K562 (cell line): ENCODE measurements around the gene RPUSD1. TPM values are rescaled to one million over a fixed set of nuclear protein-coding genes. Genes with fewer than 3 reads are reported as not detected.

Source experiments
- DPF2 ChIP-seq: fragments of 450-650 bp; IDR thresholded peaks from 2 replicates; pipeline ENCODE4 v1.6.1; 2016
- FOXA3 ChIP-seq, 2 experiments: fragments of 450-650 bp in 1 of 2; sonication (generic) in 1 of 2; formaldehyde crosslinking; IDR thresholded peaks in 1 of 2; conservative IDR thresholded peaks in 1 of 2; 2 replicates each; pipeline versions ENCODE4 v1.4.0 to v1.8.0; 2020 to 2022; ENCODE audit warnings: mild to moderate bottlenecking in 2 of 2, missing genetic modification reagents in 1 of 2
- HEY1 ChIP-seq: fragments of 250-450 bp; sonication (Bioruptor Pico); IDR thresholded peaks from 2 replicates; pipeline ENCODE4 v1.5.0; 2020; ENCODE audit warnings: mild to moderate bottlenecking, moderate library complexity, borderline replicate concordance
- KLF13 ChIP-seq: fragments of 450-650 bp; IDR thresholded peaks from 2 replicates; pipeline ENCODE4 v1.6.1; 2016; ENCODE audit warnings: missing genetic modification characterization, low read depth, mild to moderate bottlenecking, missing compliant biosample characterization, moderate library complexity, borderline replicate concordance
- RBM34 ChIP-seq: fragments of 200-400 bp; formaldehyde crosslinking; IDR thresholded peaks from 2 replicates; pipeline ENCODE4 v1.6.1; 2018; ENCODE audit warnings: low read length, borderline replicate concordance; ENCODE audit not compliant: insufficient read depth
- RUNX1 ChIP-seq: sonication (generic); IDR thresholded peaks from 2 replicates; pipeline ENCODE4 v1.6.1; 2016; ENCODE audit warnings: antibody characterized with exemption, low read depth
- ZBTB1 ChIP-seq: sonication (generic); formaldehyde crosslinking; IDR thresholded peaks from 2 replicates; pipeline ENCODE4 v1.8.1; 2023; ENCODE audit warnings: missing genetic modification reagents, low read depth, mild to moderate bottlenecking, borderline replicate concordance
- ZBTB17 ChIP-seq: fragments of 450-650 bp; formaldehyde crosslinking; IDR thresholded peaks from 2 replicates; pipeline ENCODE4 v1.4.0; 2020; ENCODE audit warnings: mild to moderate bottlenecking
- ZNF217 ChIP-seq: sonication (generic); formaldehyde crosslinking; IDR thresholded peaks from 2 replicates; pipeline ENCODE4 v1.8.0; 2022; ENCODE audit warnings: mild to moderate bottlenecking, missing genetic modification reagents
- polyA plus RNA-seq, 8 experiments: library from polyadenylated mRNA; depleted of rRNA in 4 of 8; stranded (reverse) in 5 of 8; unstranded in 3 of 8; fragments of >200 nt; fragmentation: Nextera tagmentation in 2 of 8; fragmentation: Illumina TruSeq in 1 of 8; extraction: Ambion mirVana in 2 of 8; extraction: Trizol in 1 of 8; gene quantifications; 2 replicates each; pipeline versions ENCODE4 v1.2.1 to v1.2.3, GENCODE V29; 2011 to 2014; ENCODE audit warnings: inconsistent platforms in 1 of 8, missing spikeins in 1 of 8
- total RNA-seq, 7 experiments: library from RNA; depleted of rRNA in 6 of 7; stranded (reverse); fragments of >200 nt in 6 of 7; fragmentation: Illumina TruSeq in 2 of 7; extraction: Trizol in 2 of 7; gene quantifications; 2 replicates each; pipeline versions ENCODE4 v1.2.1 to v1.2.3, GENCODE V29; 2011 to 2021; ENCODE audit warnings: low replicate concordance in 1 of 7
- TF ChIP-seq, protein P1 (sequence below): fragments of 450-650 bp; IDR thresholded peaks from 2 replicates; pipeline ENCODE4 v1.6.1; 2016; ENCODE audit warnings: mild to moderate bottlenecking, moderate library complexity
- TF ChIP-seq, protein P2 (sequence below): sonication (generic); formaldehyde crosslinking; IDR thresholded peaks from 2 replicates; pipeline ENCODE4 v1.9.0; 2022; ENCODE audit warnings: mild to moderate bottlenecking, missing genetic modification reagents
- TF ChIP-seq, protein P3 (sequence below): fragments of 450-650 bp; conservative IDR thresholded peaks from 2 replicates; pipeline ENCODE4 v1.6.1; 2016; ENCODE audit warnings: missing genetic modification characterization, low read depth, mild to moderate bottlenecking, control low read depth, missing compliant biosample characterization

The RPUSD1 gene
- total and polyA plus RNA-seq, 9 of the 15 experiments (the other 6 are each of a cell fraction or from before 2014, with no cell fraction given) = 0.45 to 56.6 (median 12.0) TPM

DNA sequence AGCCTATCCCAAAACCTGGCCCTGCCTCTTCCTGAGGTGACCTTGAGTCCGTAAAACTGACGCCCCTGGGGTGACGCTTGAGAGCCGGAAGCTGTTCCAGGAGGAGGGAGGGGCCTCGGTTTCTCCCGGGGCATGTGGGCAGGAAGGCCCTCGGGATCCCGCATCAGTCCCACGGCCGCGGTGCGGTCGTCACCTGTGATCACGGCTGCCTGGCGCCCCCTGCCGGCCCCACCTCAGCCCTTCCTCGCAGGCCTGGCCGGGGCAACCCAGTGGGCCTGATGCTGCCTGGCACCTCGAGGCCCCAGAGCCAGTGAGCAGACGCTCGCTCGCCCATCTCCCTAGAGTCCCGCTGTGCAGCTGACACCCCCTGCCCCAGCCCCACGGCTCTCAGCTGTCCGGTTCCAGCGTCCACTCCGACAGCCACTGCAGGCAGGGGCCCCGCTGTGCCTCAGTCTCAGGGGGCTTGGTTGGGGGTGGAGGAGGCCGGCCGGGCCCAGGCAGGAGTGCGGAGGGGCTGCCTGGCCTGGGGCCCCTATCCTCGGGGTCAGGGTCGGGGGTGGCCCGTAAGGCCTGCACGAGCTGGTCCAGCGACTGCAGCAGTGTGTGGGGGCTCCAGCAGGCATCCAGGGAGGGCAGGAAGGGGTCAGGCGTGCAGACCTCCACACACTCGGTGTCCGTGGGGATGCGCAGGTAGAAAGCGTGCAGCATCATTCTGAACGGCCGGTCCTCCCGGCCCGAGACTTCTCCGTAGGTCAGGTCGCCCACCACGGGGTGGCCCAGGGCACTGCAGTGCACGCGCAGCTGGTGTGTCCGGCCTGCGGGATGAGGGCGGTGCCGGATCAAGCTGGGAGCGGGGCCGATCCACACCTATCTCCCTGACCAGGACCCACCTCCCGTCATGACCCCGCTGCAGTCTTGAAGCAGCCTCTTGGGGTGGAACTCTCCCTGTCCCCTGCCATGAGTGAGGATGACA, 2.3 kb downstream of the RPUSD1 start (continued):
- TF ChIP-seq, protein P1, sequence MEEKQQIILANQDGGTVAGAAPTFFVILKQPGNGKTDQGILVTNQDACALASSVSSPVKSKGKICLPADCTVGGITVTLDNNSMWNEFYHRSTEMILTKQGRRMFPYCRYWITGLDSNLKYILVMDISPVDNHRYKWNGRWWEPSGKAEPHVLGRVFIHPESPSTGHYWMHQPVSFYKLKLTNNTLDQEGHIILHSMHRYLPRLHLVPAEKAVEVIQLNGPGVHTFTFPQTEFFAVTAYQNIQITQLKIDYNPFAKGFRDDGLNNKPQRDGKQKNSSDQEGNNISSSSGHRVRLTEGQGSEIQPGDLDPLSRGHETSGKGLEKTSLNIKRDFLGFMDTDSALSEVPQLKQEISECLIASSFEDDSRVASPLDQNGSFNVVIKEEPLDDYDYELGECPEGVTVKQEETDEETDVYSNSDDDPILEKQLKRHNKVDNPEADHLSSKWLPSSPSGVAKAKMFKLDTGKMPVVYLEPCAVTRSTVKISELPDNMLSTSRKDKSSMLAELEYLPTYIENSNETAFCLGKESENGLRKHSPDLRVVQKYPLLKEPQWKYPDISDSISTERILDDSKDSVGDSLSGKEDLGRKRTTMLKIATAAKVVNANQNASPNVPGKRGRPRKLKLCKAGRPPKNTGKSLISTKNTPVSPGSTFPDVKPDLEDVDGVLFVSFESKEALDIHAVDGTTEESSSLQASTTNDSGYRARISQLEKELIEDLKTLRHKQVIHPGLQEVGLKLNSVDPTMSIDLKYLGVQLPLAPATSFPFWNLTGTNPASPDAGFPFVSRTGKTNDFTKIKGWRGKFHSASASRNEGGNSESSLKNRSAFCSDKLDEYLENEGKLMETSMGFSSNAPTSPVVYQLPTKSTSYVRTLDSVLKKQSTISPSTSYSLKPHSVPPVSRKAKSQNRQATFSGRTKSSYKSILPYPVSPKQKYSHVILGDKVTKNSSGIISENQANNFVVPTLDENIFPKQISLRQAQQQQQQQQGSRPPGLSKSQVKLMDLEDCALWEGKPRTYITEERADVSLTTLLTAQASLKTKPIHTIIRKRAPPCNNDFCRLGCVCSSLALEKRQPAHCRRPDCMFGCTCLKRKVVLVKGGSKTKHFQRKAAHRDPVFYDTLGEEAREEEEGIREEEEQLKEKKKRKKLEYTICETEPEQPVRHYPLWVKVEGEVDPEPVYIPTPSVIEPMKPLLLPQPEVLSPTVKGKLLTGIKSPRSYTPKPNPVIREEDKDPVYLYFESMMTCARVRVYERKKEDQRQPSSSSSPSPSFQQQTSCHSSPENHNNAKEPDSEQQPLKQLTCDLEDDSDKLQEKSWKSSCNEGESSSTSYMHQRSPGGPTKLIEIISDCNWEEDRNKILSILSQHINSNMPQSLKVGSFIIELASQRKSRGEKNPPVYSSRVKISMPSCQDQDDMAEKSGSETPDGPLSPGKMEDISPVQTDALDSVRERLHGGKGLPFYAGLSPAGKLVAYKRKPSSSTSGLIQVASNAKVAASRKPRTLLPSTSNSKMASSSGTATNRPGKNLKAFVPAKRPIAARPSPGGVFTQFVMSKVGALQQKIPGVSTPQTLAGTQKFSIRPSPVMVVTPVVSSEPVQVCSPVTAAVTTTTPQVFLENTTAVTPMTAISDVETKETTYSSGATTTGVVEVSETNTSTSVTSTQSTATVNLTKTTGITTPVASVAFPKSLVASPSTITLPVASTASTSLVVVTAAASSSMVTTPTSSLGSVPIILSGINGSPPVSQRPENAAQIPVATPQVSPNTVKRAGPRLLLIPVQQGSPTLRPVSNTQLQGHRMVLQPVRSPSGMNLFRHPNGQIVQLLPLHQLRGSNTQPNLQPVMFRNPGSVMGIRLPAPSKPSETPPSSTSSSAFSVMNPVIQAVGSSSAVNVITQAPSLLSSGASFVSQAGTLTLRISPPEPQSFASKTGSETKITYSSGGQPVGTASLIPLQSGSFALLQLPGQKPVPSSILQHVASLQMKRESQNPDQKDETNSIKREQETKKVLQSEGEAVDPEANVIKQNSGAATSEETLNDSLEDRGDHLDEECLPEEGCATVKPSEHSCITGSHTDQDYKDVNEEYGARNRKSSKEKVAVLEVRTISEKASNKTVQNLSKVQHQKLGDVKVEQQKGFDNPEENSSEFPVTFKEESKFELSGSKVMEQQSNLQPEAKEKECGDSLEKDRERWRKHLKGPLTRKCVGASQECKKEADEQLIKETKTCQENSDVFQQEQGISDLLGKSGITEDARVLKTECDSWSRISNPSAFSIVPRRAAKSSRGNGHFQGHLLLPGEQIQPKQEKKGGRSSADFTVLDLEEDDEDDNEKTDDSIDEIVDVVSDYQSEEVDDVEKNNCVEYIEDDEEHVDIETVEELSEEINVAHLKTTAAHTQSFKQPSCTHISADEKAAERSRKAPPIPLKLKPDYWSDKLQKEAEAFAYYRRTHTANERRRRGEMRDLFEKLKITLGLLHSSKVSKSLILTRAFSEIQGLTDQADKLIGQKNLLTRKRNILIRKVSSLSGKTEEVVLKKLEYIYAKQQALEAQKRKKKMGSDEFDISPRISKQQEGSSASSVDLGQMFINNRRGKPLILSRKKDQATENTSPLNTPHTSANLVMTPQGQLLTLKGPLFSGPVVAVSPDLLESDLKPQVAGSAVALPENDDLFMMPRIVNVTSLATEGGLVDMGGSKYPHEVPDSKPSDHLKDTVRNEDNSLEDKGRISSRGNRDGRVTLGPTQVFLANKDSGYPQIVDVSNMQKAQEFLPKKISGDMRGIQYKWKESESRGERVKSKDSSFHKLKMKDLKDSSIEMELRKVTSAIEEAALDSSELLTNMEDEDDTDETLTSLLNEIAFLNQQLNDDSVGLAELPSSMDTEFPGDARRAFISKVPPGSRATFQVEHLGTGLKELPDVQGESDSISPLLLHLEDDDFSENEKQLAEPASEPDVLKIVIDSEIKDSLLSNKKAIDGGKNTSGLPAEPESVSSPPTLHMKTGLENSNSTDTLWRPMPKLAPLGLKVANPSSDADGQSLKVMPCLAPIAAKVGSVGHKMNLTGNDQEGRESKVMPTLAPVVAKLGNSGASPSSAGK = no peak
- peak; percentile 58; the same call in 1 of the 2 replicates for TF ChIP-seq ZBTB1 (CRISPR knock-in tag)
- TF ChIP-seq, protein P2, sequence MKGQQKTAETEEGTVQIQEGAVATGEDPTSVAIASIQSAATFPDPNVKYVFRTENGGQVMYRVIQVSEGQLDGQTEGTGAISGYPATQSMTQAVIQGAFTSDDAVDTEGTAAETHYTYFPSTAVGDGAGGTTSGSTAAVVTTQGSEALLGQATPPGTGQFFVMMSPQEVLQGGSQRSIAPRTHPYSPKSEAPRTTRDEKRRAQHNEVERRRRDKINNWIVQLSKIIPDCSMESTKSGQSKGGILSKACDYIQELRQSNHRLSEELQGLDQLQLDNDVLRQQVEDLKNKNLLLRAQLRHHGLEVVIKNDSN (CRISPR knock-in tag) = no peak
- TF ChIP-seq DPF2 = no peak
- TF ChIP-seq ZNF217 (CRISPR knock-in tag) = no peak
- TF ChIP-seq RUNX1 = no peak
- TF ChIP-seq KLF13 (tag) = no peak
- TF ChIP-seq HEY1 (CRISPR knock-in tag) = no peak
- no peak for TF ChIP-seq RBM34
- TF ChIP-seq, protein P3, sequence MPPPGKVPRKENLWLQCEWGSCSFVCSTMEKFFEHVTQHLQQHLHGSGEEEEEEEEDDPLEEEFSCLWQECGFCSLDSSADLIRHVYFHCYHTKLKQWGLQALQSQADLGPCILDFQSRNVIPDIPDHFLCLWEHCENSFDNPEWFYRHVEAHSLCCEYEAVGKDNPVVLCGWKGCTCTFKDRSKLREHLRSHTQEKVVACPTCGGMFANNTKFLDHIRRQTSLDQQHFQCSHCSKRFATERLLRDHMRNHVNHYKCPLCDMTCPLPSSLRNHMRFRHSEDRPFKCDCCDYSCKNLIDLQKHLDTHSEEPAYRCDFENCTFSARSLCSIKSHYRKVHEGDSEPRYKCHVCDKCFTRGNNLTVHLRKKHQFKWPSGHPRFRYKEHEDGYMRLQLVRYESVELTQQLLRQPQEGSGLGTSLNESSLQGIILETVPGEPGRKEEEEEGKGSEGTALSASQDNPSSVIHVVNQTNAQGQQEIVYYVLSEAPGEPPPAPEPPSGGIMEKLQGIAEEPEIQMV = no peak
- no peak for TF ChIP-seq FOXA3 (CRISPR knock-in tag; conservative IDR thresholded peaks at IDR 0.05 in 1 of 2, IDR thresholded peaks at IDR 0.05 in 1 of 2)
- no peak for TF ChIP-seq ZBTB17 (CRISPR knock-in tag)
